Central memory CD8-positive, alpha-beta T cell (primary cell): ENCODE data around the gene TDRD12.
"Not testable (repeated sequence)": the region's sequence is repeated elsewhere in the genome, so short reads cannot be mapped to it uniquely, and the experiment has no call there.

Source experiments
- ATAC-seq: fragments of 150-1000 bp; cut with Tn5 transposase; replicated peaks from 2 replicates; pipeline ENCODE4 v1.10.0; 2022; ENCODE audit warnings: mild to moderate bottlenecking, moderate FRiP score, moderate number of reproducible peaks; ENCODE audit not compliant: poor library complexity, severe bottlenecking; ENCODE audit errors: extremely low read depth
- DNase-seq, 2 donors: peaks; one replicate each; pipeline ENCODE4 v3.0.0; 2021; ENCODE audit warnings: low spot score in 2 of 2
- H3K27ac Mint-ChIP-seq: one replicate; pipeline ENCODE4 v1.8.0; 2022; ENCODE audit warnings: low read depth, mild to moderate bottlenecking, moderate library complexity, mixed read lengths
- H3K27me3 Mint-ChIP-seq: one replicate; pipeline ENCODE4 v1.8.0; 2022; ENCODE audit warnings: mixed read lengths
- H3K36me3 Mint-ChIP-seq: one replicate; pipeline ENCODE4 v1.8.0; 2022; ENCODE audit warnings: mild to moderate bottlenecking, moderate library complexity, mixed read lengths; ENCODE audit not compliant: insufficient read depth
- H3K4me1 Mint-ChIP-seq: one replicate; pipeline ENCODE4 v1.8.0; 2022; ENCODE audit warnings: mixed read lengths
- H3K4me3 Mint-ChIP-seq: one replicate; pipeline ENCODE4 v1.8.0; 2022; ENCODE audit warnings: mild to moderate bottlenecking, moderate library complexity, mixed read lengths
- H3K9me3 Mint-ChIP-seq: one replicate; pipeline ENCODE4 v1.8.0; 2022; ENCODE audit warnings: mixed read lengths

Gene TDRD12

DNA sequence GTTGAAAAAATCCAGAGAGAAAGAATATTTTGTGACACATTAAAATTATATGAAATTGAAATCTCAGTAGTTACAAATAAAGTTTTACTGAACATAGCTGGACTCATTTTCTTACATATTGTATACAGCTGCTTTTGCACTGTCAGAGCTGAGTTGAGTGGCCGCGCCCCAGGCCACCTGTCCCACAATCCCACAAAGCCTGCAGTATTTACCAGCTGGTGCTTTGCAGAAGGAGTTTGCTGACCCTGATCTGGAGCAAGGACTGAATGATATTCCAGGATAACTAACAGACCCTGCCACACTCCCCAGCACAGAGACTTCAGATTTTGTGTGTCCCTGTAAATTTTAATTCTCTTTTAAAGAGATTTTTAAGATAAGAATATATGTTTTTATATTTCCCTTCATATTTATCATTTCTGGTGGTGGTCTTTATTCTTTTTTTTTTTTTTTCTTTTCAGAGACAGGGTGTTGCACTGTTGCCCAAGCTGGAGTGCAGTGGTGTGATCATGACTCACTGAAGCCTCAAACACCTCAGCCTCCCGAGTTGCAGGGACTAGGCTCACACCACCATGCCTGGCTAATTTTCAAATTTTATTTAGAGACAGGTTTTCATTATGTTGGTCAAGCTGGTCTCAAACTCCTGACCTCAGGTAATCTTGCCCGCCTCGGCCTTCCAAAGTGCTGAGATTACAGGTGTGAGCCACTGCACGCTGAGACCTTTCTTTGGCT, 48.5 kb downstream of the TDRD12 start:
- ATAC-seq: no peak
- Mint-ChIP-seq H3K27ac (no peak overlapping the region), H3K4me3 (no peak overlapping the region)

DNA sequence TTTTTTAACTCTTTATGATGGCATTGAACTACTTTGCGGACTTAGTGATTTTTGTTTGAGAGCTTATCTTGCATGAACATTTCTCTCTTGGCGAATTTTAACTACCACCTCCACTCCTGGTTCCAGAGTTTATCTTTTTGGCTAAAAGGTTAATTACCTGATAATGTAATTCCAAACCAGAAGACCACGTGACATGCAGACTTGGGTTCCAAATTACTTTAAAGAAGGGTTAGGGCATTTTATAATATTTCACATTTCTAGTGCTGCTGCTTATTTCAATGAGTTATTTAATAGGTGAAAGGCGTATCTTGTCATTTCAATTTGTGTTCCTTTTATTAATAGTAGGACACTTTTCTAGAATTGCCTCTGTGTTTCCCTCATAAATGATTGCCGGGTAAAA, 52.0 kb downstream of the TDRD12 start:
- DNase-seq (no peak), ATAC-seq (no peak)
- no peaks in the 10 kb centered on the region for H3K36me3 Mint-ChIP-seq
- peaks cover 7% of the 10 kb centered on the region for H3K27me3 Mint-ChIP-seq
- no peak overlapping the region for H3K27ac Mint-ChIP-seq
- H3K9me3 Mint-ChIP-seq: peaks cover 4% of the 10 kb centered on the region
- H3K4me1 Mint-ChIP-seq: no peaks in the 10 kb centered on the region
- H3K4me3 Mint-ChIP-seq: no peak overlapping the region

More for the DNA sequence above, 48.5 kb downstream of the TDRD12 start:
- H3K27me3 Mint-ChIP-seq: peaks cover 14% of the 10 kb centered on the region
- DNase-seq: no peak
- peaks cover 4% of the 10 kb centered on the region for H3K9me3 Mint-ChIP-seq
- no peaks in the 10 kb centered on the region for H3K4me1 Mint-ChIP-seq
- no peaks in the 10 kb centered on the region for H3K36me3 Mint-ChIP-seq

DNA sequence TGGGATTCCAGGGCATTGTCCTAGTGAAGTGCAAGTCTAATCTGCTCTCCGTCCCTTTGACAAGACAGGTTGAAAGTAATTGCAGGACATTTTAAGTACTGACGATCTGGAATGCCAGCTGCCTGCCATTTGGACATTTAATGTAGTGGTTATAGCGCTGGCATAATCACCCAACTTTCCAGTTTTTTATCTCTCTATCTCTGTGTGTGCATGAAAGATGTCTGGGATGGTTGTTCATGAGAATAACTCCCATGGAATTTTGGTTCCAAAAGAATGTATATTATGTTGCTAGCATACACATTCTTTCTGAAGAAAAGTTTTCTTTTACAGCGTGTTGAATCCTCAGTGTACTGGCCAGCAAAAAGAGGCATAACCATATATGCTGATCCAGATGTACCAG, 53.6 kb downstream of the TDRD12 start:
- peaks cover 4% of the 10 kb centered on the region for H3K9me3 Mint-ChIP-seq
- no peaks in the 10 kb centered on the region for H3K36me3 Mint-ChIP-seq
- peaks cover 7% of the 10 kb centered on the region for H3K27me3 Mint-ChIP-seq
- H3K4me1 Mint-ChIP-seq: no peaks in the 10 kb centered on the region
- no peak overlapping the region for H3K4me3 Mint-ChIP-seq
- H3K27ac Mint-ChIP-seq: no peak overlapping the region
- ATAC-seq (no peak), DNase-seq (no peak)

DNA sequence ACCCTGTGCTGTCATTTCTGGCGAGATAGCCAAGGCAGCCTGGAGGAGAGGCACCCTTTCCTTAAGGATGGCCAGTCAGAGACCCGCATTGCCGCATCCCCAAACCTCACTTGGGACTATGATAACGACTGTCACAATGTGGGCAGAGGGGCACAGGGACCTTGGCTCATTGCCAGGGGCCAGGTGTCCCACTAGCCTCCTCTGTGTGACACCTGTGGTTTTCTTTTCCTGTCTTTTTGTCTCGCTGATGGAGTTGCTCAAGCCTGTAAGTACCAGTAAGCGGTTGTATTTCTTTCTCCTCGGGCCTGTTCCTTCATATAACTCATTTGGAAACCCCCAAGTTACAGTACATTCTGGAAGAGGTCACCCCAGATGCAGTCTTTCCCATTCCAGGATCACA, 59.5 kb downstream of the TDRD12 start:
- no peak for DNase-seq
- H3K9me3 Mint-ChIP-seq: peaks cover 9% of the 10 kb centered on the region
- no peaks in the 10 kb centered on the region for H3K4me1 Mint-ChIP-seq
- no peak for ATAC-seq
- H3K4me3 Mint-ChIP-seq: no peak overlapping the region
- H3K27ac Mint-ChIP-seq: no peak overlapping the region
- H3K27me3 Mint-ChIP-seq: no peaks in the 10 kb centered on the region
- H3K36me3 Mint-ChIP-seq: no peaks in the 10 kb centered on the region

DNA sequence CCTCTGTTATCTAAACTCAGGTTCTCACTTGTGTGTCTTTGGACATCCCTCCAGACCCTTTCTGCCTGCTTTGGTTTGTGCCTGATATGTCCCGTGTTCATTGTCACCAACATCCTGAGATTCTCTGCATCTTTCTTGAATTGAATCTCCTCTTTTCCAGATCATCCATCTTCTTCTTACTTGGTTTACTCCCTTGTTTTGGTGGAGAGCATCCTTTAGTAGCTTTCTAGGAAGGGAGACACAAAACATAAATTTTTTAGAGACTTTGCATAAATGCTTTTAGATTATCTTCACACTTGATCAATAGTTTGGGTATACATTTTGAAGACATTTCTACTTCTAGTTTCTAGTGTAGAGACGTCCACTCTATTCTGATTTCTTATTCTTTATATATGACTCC, 61.7 kb downstream of the TDRD12 start:
- H3K9me3 Mint-ChIP-seq: peaks cover 9% of the 10 kb centered on the region
- DNase-seq: no peak
- no peak overlapping the region for H3K4me3 Mint-ChIP-seq
- H3K27me3 Mint-ChIP-seq: no peaks in the 10 kb centered on the region
- no peak overlapping the region for H3K27ac Mint-ChIP-seq
- H3K4me1 Mint-ChIP-seq: no peaks in the 10 kb centered on the region
- ATAC-seq: no peak
- H3K36me3 Mint-ChIP-seq: no peaks in the 10 kb centered on the region

DNA sequence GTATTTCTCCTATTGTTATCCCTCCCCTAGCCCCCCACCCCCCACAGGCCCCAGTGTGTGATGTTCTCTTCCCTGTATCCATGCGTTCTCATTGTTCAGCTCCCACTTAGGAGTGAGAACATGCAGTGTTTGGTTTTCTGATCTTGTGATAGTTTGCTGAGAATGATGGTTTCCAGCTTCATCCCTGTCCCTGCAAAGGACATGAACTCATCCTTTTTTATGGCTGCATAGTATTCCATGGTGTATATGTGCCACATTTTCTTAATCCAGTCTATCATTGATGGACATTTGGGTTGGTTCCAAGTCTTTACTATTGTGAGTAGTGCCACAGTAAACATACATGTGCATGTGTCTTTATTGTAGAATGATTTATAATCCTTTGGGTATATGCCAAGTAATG, 62.5 kb downstream of the TDRD12 start:
- H3K36me3 Mint-ChIP-seq, ATAC-seq, H3K9me3 Mint-ChIP-seq, H3K27ac Mint-ChIP-seq, H3K27me3 Mint-ChIP-seq, DNase-seq, H3K4me1 Mint-ChIP-seq, H3K4me3 Mint-ChIP-seq: not testable (repeated sequence)

DNA sequence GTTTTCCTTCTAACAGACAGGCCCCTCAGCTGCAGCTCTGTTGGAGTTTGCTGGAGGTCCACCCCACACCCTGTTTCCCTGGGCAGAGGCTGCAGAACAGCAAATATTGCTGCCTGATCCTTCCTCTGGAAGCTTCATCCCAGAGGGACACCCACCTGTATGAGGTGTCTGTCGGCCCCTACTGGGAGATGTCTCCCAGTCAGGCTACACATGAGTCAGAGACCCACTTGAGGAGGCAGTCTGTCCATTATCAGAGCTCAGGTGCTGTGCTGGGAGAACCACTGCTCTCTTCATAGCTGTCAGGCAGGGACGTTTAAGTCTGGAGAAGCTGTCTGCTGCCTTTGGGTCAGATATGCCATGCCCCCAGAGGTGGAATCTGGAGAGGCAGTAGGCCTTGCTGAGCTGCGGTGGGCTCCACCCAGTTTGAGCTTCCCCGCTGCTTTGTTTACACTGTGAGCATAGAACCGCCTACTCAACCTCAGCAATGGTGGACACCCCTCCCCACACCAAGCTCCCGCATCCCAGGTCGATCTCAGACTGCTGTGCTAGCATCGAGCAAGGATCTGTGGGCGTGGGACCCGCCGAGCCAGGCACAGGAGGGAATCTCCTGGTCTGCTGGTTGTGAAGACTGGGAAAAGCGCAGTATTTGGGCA, 67.7 kb downstream of the TDRD12 start:
- not testable (repeated sequence) for H3K27ac Mint-ChIP-seq, H3K36me3 Mint-ChIP-seq, H3K9me3 Mint-ChIP-seq, H3K4me1 Mint-ChIP-seq, H3K4me3 Mint-ChIP-seq, ATAC-seq, H3K27me3 Mint-ChIP-seq, DNase-seq

DNA sequence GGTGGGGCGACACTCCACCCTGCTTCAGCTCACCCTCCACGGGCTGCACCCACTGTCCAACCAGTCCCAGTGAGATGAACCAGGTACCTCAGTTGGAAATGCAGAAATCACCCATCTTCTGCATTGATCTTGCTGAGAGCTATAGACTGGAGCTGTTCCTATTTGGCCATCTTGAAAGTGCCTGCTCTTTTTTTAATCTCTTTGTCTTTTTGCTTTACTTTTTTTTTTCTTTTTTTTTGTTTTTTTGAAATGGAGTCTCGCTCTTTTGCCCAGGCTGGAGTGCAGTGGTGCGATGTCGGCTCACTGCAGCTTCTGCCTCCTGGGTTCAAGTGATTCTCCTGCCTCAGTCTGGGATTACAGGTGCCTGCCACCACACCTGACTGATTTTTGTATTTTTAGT, 68.3 kb downstream of the TDRD12 start:
- not testable (repeated sequence) for H3K36me3 Mint-ChIP-seq, H3K4me3 Mint-ChIP-seq, H3K27me3 Mint-ChIP-seq, H3K9me3 Mint-ChIP-seq, DNase-seq, H3K27ac Mint-ChIP-seq, H3K4me1 Mint-ChIP-seq, ATAC-seq

DNA sequence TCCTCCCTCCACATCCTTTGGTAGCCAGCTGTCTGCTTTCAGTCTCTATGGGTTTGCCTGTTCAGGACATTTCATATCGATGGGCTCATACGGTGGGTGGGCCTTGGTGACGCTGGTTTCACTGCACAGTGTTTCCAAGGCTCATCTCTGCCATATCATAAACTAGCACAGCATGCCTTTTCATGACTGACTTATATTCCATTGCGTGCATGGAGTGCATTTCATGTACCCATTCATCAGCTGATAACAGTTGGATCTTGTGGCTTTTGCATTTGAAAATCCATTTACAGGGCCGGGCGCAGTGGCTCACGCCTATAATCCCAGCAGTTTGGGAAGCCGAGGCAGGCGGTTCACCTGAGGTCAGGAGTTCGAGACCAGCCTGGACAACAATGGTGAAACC, 69.9 kb downstream of the TDRD12 start:
- no peak overlapping the region for H3K27ac Mint-ChIP-seq
- no peaks in the 10 kb centered on the region for H3K9me3 Mint-ChIP-seq
- H3K36me3 Mint-ChIP-seq: peaks cover 4% of the 10 kb centered on the region
- ATAC-seq: no peak
- peaks cover 17% of the 10 kb centered on the region for H3K4me1 Mint-ChIP-seq
- H3K4me3 Mint-ChIP-seq: no peak overlapping the region
- no peak for DNase-seq
- H3K27me3 Mint-ChIP-seq: no peaks in the 10 kb centered on the region

DNA sequence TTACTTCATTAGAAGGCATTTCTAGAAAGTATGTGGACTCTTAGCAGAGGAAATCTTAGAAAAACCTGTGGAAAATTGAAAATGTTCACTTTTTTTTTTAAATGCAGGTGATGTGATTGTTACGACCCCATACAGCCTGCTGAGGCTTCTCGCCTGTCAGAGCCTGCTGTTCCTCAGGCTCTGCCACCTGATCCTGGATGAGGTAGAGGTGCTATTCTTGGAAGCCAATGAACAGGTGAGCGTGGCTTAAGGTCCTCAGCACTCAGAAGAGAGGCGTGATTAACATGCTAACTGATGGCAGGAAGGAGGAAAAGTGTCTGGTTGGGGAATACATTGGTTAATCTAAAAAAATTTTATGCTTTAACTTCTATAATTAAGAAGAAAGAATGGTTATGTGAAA, 78.6 kb downstream of the TDRD12 start:
- H3K36me3 Mint-ChIP-seq: peaks cover 5% of the 10 kb centered on the region
- ATAC-seq: no peak

DNA sequence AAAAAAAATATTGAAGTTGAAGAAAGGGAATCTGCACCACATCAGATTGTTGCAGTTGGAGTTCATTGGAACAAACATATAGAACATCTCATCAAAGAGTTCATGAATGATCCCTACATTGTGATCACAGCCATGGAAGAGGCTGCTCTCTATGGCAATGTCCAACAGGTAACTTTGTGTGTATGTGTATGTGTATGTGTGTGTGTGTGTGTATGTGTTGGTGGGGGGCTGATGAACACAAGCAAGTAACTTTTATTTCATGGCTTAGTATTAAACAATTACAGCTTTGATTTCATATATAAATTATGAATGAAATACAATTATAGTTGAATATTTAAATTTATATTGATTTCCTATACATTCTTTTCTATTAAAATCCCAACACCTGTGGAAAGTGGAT, 80.6 kb downstream of the TDRD12 start:
- H3K4me1 Mint-ChIP-seq: peaks cover 15% of the 10 kb centered on the region
- ATAC-seq (no peak), DNase-seq (no peak)
- no peaks in the 10 kb centered on the region for H3K36me3 Mint-ChIP-seq
- no peak overlapping the region for H3K4me3 Mint-ChIP-seq
- no peaks in the 10 kb centered on the region for H3K9me3 Mint-ChIP-seq
- no peaks in the 10 kb centered on the region for H3K27me3 Mint-ChIP-seq
- H3K27ac Mint-ChIP-seq: no peak overlapping the region

More for the DNA sequence above, 78.6 kb downstream of the TDRD12 start:
- peaks cover 30% of the 10 kb centered on the region for H3K4me1 Mint-ChIP-seq
- H3K4me3 Mint-ChIP-seq: no peak overlapping the region
- no peaks in the 10 kb centered on the region for H3K27me3 Mint-ChIP-seq
- no peaks in the 10 kb centered on the region for H3K9me3 Mint-ChIP-seq
- DNase-seq: no peak
- H3K27ac Mint-ChIP-seq: no peak overlapping the region

DNA sequence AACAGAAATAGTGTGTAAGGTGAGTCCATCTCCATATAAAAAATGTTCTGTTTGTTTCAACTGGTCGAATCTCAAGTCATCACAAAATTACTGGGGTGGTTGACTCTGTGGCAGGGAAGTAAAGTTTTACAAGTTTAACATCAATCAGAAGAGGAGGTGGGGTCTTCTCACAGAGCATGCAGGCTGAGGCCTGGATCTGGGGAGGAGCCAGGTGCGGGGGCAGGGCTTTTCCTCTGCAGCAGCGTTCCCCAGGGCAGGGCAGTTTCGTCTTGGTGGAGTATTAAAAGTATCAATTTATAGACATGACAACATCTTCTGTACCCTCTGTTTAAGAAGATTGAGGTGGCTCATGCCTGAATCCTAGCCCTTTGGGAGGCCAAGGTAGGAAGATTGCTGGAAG, 81.2 kb downstream of the TDRD12 start:
- Mint-ChIP-seq H3K36me3 (no peaks in the 10 kb centered on the region), H3K4me1 (peaks cover 9% of the 10 kb centered on the region), H3K27ac (peak overlapping the region; percentile 50), H3K9me3 (no peaks in the 10 kb centered on the region), H3K27me3 (no peaks in the 10 kb centered on the region), H3K4me3 (no peak overlapping the region)
- ATAC-seq (no peak), DNase-seq (no peak)

DNA sequence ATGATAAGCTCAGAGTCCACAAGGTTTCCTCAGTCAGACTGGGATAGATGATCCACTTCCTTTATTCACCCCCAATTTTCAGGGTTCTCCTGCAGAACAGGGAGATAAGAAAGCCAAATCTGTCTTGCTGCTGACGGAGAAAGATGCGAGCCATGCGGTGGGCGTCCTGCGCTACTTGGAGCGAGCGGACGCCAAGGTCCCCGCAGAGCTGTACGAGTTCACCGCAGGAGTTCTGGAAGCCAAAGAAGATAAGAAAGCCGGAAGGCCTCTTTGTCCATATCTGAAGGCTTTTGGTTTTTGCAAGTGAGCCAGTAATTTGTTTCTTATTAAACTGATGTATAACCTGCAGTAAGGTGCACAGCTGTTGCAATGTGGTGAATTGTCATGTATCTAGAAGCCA, 83.3 kb downstream of the TDRD12 start:
- no peaks in the 10 kb centered on the region for H3K27me3 Mint-ChIP-seq
- H3K4me1 Mint-ChIP-seq: no peaks in the 10 kb centered on the region

More for the DNA sequence above, 83.3 kb downstream of the TDRD12 start:
- no peak overlapping the region for H3K27ac Mint-ChIP-seq
- DNase-seq (no peak), ATAC-seq (no peak)
- no peaks in the 10 kb centered on the region for H3K9me3 Mint-ChIP-seq
- no peak overlapping the region for H3K4me3 Mint-ChIP-seq
- H3K36me3 Mint-ChIP-seq: no peaks in the 10 kb centered on the region
